ENCODE data around the gene CDKL1.
"Not testable (repeated sequence)": the region's sequence is repeated elsewhere in the genome, so short reads cannot be mapped to it uniquely, and the experiment has no call there.

The CDKL1 gene

DNA sequence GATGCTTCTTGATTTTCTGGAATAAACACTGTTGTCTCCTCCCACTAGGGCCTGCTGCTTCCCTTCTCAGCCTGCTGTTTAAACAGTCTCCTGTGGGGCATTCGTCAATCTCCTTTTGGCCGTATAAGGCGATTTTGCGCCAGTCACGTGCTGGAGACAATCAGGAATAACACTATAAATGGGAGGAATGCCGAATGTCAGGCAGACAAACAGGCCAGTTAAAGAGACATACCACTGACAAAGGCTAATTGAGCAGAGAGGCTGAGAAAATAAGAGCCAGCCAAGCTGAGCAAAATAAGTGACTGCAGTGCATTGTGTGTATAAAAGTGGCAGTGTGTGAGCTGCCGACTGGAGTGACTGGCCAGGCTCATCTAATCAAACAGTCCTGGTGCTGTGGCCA is 61.3 kb downstream of the CDKL1 start:
- no peak for DNase-seq (ENCODE audit: low read depth in 2 of 2, low spot score in 1 of 2)

DNA sequence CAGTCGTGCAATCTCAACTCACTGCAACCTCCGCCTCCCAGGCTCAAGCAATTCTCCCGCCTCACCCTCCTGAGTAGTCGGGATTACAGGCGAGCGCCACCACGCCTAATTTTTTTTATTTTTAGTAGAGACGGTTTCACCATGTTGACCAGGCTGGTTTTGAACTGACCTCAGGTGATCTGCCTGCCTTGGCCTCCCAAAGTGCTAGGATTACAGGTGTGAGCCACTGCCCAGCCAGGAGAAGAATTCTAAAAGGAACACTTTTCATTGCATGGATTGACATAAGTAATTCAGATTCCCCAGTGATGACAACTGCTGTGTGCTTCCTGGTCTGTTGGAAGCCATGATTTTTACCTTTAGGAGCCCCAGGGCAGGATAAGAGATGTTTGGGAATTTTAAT is 62.5 kb downstream of the CDKL1 start:
- DNase-seq (ENCODE audit: low read depth in 2 of 2, low spot score in 1 of 2): no peak

DNA sequence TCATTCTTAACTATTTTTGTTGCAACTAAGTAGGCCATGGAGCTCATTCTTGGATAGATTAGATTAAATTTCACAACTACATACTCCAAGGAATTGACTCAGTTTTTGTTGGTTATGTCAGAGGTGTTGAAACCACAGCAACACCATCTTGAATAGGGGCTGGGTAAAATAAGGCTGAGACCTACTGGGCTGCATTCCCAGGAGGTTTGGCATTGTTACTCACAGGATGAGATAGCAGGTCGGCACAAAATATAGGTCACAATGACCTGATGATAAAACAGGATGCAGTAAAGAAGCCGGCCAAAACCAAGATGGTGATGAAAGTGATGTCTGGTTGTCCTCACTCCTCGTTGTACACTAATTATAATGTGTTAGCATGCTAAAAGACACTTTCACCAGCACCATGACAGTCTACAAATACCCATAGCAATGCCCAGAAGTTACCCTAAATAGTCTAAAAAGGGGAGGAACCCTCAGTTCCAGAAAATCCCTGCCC is 63.6 kb downstream of the CDKL1 start:
- no peak for DNase-seq (ENCODE audit: low read depth in 2 of 2, low spot score in 1 of 2)

DNA sequence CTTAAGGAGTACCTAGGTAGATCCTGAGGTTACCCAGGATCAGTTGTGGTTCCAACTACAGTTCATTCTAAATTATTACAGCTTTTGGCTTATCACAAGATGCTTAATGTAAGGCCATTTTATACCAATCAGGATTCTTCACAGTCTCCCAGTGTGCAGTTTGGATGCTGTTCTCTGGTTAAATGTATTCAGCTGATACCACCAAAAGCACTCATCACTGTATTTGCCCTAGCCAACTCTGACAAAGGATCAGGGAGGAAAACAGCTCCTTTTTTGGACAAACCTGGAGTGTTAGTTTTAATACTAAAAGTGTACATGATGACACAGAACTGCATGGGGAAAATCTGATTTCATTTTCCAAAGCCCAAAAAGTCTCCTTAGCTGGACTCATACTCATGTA is 65.1 kb downstream of the CDKL1 start:
- no peak for DNase-seq (ENCODE audit: low read depth in 2 of 2, low spot score in 1 of 2)

DNA sequence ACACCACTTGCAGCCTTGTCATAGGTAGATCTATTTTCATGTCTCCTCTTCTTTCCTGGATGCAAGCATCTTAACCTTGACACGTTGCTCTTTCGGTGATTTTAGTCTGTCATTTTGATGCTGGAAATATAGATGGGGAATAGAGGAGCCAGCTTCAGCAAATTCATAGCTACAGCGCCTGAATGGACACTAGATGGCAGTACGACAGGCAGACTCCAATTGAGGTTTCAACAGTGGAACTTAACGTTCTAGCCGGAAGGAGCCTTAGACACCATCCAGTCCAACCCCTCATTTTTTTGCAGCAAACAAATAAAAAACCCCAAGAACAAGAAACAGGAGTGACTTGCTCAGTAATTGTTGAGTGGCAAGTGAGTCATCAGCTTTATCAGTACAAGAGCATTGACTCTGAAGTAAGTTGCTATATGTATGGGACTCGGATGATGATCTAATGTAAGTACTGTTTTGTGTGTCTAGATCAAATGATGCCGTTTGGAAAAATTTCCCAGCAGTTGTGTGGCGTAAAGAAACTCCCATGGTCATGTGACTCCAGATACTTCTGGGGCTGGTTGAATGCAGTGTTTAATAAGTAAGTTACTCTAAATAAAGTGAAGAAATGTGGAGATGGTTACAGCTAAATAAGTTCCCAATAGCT is 75.5 kb downstream of the CDKL1 start:
- DNase-seq (ENCODE audit: low read depth in 2 of 2, low spot score in 1 of 2): peak; percentile 34 to 48

DNA sequence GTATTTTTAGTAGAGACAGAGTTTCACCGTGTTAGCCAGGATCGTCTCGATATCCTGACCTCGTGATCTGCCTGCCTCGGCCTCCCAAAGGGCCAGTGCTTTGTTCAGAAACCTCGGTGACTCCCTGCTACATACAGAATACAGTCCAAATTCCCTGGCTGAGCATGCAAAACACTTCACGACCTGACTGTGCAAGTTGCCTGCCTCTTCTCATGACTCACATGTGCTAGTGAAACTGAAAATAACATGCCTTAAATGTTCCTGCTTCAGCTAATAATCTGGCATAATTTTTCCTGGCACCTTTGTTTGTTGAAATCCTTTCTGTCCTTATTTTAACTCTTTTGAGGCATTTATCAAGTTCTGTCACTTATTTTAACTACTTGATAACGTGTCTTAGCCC is 76.4 kb downstream of the CDKL1 start:
- no peak for DNase-seq (ENCODE audit: low read depth in 2 of 2, low spot score in 1 of 2)

DNA sequence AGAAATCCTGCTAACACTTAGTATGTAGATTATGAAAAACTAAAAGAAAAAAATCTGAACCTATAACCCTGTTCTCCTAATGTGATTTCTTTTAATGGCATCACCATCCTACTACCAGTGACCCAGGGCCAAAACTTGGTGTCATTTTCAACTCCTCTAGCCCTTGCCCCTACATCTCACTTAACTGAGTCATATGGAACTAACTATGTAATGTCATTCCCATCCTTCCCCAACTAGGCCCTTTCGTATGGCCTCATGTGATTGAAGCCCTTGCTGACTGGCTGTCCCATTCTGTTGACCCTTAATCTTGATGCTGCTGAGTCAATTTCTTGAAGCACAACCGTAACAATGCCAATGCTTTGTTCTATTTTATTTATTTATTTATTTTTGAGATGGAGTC is 77.0 kb downstream of the CDKL1 start:
- no peak for DNase-seq (ENCODE audit: low read depth in 2 of 2, low spot score in 1 of 2)

DNA sequence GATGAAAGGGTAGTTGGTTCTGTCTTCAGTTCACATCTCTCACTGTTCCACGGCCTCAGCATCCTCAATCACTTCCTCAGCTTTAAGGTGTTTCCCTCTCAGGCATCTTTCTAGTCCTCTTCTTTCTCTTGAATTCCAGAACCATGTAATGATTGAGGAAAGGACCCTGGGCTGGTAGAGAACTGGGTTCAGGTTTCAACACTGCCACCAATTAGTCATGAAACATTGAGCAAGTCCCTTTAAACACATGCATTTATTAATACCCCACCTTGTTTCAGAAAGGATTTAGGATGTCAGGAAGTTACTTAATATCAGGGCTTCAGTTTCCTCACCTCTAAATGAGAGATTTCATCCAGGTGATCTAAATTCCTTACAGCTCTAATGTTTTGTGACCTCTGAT is 77.4 kb downstream of the CDKL1 start:
- DNase-seq (ENCODE audit: low read depth in 2 of 2, low spot score in 1 of 2): no peak

DNA sequence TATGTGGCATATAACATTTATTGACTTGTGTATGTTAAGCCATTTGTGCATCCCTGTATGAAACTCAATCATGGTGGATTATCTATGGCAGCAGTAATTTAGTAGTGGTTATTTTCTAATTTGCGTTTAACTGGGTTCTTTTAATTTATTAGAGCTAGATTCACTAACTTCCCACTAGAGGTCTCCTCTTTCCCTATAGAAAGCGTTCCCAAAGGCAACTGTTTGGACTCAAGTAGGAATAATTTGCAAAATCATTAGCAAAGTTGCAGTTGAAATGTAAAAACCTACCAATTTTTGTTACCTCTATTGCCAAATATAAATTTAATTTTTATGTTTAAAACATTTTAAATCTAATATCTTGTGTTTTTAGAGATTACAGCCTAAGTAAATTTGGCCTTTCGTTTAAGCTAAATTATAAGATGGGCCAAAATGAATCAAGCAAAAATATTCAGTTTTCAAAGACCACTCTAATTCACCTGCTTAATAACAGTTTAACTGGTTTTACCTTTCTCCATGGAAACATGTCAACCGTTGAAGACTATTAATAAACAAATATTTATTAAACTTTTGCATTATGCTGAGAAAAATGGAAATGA is 78.6 kb downstream of the CDKL1 start:
- no peak for DNase-seq (ENCODE audit: low read depth in 2 of 2, low spot score in 1 of 2)

DNA sequence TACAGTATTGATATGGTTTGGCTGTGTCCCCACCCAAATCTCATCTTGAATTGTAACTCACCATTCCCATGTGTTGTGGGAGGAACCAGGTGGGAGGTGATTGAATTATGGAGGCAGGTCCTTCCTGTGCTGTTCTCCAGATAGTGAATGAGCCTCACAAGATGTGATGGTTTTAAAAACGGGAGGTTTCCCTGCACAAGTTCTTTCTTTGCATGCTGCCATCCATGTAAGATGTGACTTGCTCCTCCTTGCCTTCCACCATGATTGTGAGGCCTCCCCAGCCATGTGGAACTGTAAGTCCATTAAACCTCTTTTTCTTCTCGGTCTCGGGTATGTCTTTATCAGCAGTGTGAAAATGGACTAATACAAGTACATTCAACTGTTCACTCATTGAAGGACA is 82.6 kb downstream of the CDKL1 start:
- DNase-seq (ENCODE audit: low read depth in 2 of 2, low spot score in 1 of 2): not testable (repeated sequence)

DNA sequence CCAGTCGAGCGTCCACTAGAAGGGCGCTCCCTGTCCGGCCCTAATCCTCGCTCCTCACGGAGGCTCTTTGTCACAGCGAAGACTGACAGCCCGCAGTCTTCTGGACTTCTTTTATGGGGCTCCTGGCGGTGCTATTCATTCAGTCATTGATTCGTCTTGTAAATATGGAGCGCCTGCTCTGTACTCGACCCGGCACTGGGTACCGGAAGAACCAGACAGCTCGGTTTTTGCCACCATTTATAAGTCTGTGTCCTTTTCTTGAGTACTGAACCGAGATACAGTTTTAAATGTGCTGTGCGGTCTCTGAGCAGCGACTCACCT is 84.0 kb downstream of the CDKL1 start:
- no peak for DNase-seq (ENCODE audit: low read depth in 2 of 2, low spot score in 1 of 2)

DNA sequence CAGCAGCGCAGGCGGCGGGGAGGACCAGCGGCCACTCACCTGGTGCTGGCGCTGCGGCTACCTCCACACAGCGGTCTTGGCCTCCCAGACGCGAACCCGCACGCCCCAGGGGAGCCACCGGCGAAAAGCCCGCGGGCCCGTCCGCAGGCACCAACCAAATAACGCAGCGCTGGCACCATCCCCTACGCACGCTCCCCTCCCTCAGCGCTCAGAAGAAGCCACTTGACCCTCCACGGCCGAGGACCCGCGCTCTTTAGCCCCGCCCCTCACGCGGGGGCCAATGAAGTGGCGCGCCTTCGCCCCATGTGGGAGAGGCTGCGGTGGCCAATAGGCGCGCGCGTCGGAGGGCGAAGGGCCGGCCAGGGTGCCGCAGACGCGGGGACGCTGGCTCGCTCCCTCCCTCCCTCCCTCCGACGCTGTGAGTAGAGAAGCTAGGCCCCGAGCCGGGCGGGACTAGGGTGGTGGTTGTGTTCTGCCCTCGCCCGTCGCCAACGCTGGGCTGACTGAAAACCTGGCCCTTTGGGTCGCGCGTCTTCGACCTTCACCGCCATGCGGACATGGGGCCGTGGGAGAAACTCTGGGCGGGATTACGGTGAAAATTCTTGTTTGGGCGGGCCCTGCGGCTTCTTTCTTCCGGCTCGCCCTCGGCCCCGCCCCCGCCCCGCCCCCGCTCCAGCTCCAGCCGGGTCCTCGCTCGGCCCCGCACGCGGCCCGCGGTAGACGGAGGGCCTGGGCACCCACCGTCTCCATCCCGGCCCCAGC is 84.5 kb downstream of the CDKL1 start, which contains the start of the genes DMAC2L and L2HGDH:
DMAC2L (plus strand) TSS at position 353 of the 762 bp plus-strand sequence. CDS start 9,164 bp downstream, outside the sequence.
L2HGDH (minus strand) TSS at position 258 of the 762 bp plus-strand sequence; CDS start at position 179, 79 bp downstream.
- peak; percentile 71 to 76 for DNase-seq (ENCODE audit: low read depth in 2 of 2, low spot score in 1 of 2)

DNA sequence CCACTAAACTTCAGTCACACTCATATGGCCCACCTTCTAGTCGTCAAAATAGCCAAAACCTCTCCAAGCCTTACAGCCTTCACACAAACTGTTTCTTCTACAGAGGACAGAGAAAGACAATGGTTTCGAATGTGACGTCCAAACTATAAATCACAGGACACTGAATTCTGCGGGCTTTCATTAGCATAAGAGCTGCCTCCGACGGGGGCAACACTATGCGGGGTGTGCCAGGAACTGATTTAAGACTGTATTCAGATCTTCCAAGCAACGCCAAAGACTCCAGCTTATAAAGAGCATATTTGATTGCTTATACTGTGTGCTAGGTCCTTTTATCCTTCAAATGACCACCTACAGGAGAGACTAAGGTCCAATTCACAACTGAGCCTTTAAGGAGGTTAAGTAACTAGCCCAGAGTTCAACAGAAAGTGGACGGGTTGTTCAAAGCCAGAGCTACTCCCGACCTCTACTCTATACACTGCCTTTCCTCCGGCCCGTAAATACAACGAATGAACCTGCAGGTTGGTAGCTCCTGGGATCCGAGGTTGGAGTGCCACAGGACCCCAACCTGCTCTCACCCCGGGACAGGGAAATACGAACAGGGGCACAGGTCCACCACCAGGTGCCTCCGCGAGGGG is 85.2 kb downstream of the CDKL1 start:
- no peak for DNase-seq (ENCODE audit: low read depth in 2 of 2, low spot score in 1 of 2)

DNA sequence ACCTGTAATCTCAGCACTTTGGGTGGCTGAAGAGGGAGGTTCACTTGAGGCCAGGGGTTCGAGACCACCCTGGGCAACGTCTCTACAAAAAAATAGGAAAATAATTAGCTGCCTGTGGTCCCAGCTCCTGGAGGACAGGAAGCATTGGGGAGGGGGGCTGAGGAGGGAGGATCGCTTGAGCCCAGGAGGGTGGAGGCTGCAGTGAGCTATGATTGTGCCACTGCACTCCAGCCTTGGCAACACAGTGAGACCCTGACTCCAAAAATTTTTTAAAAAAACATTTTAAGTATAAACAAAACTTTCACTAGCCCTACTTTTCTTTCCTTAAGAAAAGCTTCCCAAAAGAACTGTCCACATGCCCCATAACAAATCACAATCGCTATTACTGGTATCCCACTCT is 86.2 kb downstream of the CDKL1 start:
- no peak for DNase-seq (ENCODE audit: low read depth in 2 of 2, low spot score in 1 of 2)

DNA sequence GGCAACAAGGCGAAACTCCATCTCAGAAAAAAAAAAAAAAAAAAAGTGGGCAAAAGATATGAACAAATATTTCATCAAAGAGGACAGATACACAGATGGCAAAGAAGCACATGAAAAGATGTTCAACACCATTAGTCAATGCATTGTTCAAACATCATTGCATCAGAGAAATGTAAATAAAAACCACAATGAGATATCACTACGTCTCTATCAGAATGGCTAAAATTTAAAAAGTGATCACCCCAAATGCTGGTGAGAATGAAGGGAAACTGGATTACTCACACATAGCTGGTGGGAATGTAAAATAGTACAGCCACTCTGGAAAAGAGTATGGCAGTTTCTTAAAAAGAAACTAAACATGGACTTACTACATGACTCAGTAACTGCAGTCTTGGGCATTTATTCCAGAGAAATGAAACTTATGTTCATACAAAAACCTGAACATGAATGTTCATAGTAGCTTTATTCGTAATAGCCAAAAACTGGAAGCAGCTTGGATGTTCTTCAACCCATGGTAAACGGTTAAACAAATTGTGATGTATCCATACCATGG is 88.2 kb downstream of the CDKL1 start:
- DNase-seq (ENCODE audit: low read depth in 2 of 2, low spot score in 1 of 2): no peak

DNA sequence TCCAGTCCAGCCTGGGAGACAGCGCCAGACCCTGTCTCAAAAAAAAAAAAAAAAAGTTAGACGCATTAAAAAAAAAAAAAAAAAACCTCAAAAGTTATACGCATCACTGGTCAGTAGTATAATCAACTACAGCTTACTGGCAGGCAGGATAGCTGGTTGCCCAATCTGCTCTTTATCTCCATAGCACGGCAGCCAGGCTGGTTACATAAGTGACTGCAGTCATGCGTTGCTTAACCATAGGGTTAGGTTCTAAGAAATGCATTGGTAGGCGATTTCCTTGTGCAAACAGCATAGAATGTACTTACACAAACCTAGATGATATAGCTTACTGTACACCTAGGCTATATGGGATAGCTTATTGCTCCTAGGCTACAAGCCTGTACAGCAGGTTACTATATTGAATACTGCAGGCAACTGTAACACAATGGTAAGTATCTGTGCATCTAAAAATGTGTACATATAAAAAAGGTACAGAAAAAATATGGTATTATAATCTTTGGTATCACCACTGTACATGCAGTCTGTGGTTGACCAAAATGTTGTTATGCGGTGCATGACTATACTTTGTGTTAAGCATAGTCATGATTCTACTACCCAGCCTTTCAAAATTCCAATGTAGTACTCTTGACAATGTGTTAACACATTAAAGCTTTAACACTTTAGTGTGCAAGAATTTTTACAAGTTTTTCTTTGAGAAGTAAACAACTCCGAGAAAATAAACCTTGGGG is 92.8 kb downstream of the CDKL1 start:
- DNase-seq (ENCODE audit: low read depth in 2 of 2, low spot score in 1 of 2): no peak

DNA sequence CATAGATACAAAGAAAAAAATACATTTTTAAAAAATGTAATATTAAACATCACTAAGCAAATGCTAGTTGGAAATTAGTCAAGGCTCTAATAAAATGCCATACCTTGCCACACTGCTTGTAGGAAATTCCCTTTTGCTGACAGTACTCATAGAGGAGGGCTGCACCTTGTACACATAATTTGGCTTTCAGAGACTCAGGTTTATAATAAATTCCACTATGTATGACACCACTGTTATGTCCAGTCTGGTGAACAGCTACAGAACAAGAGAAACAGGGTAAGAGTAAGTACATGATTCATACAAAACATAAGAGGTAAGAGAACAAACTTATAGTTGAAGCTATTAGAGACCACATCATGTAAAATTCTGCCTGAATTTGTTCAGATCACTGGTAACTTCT is 94.8 kb downstream of the CDKL1 start:
- no peak for DNase-seq (ENCODE audit: low read depth in 2 of 2, low spot score in 1 of 2)

DNA sequence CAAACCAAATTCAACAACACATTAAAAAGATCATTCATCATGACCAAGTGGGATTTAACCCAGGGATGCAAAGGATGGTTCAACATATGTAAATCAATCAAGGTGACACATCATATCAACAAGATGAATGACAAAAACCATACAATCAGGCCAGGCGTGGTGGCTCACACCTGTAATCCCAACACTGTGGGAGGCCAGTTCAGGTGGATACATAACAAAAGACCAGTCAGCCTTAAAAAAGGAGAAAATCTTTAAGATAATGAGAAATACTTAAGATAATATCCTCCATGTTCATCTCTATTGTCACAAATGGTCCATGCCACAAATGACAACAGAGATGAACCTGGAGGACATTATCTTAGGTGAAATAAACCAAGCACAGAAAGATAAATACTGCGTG is 97.1 kb downstream of the CDKL1 start:
- no peak for DNase-seq (ENCODE audit: low read depth in 2 of 2, low spot score in 1 of 2)

DNA sequence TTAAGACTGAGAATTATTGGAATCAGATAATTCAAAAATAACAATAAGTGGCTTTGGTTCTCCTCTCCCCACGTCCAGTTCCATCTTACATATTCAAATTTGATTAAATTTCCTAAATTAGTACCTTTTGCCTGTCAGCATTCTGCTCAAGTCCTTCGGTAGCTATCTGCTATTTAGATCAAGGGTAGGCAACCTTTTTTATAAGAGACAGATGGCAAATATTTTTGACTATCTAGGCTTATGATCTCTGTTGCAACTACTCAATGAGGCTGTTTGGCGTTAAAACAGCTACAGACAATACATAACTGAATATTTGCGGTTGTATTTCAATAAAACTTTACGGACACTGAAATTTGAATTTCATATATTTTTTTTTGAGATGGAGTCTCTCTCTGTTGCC is 106.4 kb downstream of the CDKL1 start:
- DNase-seq (ENCODE audit: low read depth in 2 of 2, low spot score in 1 of 2): no peak

DNA sequence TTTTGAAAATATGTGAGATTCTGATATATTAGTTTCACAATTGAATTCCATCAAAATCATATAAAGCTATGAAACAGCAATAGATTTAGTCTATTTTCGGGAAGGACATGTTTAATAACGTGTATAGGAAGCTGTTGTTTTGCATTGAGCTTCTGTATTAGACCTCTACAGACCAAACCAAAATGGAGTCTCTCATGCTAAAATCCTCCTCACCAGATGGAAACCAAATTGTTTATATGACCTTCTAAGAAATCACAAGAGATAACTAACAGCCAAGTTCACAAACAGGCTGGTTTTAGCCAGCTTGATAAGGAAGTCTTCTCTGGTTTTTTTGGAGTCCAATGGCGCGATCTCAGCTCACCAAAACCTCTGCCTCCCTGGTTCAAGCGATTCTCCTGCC is 108.5 kb downstream of the CDKL1 start:
- no peak for DNase-seq (ENCODE audit: low read depth in 2 of 2, low spot score in 1 of 2)

DNA sequence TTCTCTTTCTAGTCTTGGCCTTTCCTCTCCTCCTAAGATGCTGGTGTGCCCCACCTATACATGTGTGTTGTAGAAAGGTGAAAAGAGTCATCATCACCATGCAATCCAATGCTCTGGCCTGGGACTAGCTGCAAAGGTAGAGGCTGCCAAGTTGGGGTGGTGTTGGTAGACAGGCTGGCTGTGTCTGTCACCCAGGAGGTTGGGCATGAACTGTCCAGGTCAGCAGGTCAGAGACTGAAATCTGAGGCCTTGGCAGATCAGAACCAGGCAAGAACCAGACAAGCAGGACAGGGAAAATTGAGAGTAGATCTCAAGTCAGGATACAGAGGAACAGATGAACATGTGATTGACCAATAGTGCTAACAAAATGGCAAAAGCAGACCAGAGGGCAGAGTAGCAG is 110.8 kb downstream of the CDKL1 start:
- DNase-seq (ENCODE audit: low read depth in 2 of 2, low spot score in 1 of 2): no peak
